Ovary (tissue), 3 donors: ENCODE measurements around the gene C1orf167.

Experiments used
- CTCF ChIP-seq, 3 donors: fragments of 450-650 bp in 2 of 3; fragments of 200-600 bp in 1 of 3; IDR thresholded peaks; one replicate each; pipeline versions ENCODE4 v1.5.1 to v1.8.0; 2016 to 2022; ENCODE audit warnings: antibody characterized with exemption in 3 of 3, mild to moderate bottlenecking in 1 of 3
- EP300 ChIP-seq: sonication (generic); formaldehyde crosslinking; IDR thresholded peaks from one replicate; pipeline ENCODE4 v1.6.1; 2017; ENCODE audit warnings: antibody characterized with exemption
- POLR2A ChIP-seq: fragments of 450-650 bp; IDR thresholded peaks from one replicate; pipeline ENCODE4 v1.6.1; 2017; ENCODE audit warnings: antibody characterized with exemption, mild to moderate bottlenecking, moderate library complexity
- donor health status: DM: no; HTN: no; CAD: no.

GRCh38 chr1:11794446-11795237, 32.6 kb downstream of the C1orf167 start:
- no peak for TF ChIP-seq CTCF (IDR thresholded peaks at IDR 0.05)
- TF ChIP-seq POLR2A: no peak
- TF ChIP-seq EP300: no peak
